C4-2B (cell line): ENCODE measurements around the gene NMNAT2.
"Not testable (repeated sequence)": the region's sequence is repeated elsewhere in the genome, so short reads cannot be mapped to it uniquely, and the experiment has no call there.

Experiments
- H3K27ac ChIP-seq: fragments of 450-650 bp; 2 replicates; pipeline ENCODE4 v1.5.1; 2017
- CTCF ChIP-seq: fragments of 450-650 bp; conservative IDR thresholded peaks from 2 replicates; pipeline ENCODE4 v1.5.1; 2017; ENCODE audit warnings: mild to moderate bottlenecking
- ZFX ChIP-seq: fragments of 450-650 bp; IDR thresholded peaks from 2 replicates; pipeline ENCODE4 v1.6.1; 2017

NMNAT2 gene

DNA sequence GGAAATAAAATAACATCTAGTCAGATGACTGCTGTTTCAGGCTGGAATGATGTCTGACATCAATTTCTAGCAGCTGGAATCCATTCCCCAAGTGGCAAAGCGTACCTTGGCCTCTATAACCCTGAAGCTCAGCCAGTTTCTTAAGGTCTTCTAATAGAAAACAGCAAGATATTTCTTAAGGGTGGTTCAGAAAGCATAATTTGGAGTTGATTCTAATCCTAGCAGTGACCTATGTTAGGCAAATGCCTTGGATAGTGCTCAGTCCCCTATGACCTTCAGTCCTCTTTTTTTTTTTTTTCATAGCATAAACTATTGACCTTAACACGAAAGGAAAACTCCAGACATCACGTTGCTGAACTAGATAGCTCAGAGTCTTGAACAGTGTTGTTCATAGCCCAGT lies 175.6 kb downstream of the NMNAT2 start:
- TF ChIP-seq ZFX = no peak
- no peak for TF ChIP-seq CTCF
- H3K27ac ChIP-seq = no peak overlapping the region

DNA sequence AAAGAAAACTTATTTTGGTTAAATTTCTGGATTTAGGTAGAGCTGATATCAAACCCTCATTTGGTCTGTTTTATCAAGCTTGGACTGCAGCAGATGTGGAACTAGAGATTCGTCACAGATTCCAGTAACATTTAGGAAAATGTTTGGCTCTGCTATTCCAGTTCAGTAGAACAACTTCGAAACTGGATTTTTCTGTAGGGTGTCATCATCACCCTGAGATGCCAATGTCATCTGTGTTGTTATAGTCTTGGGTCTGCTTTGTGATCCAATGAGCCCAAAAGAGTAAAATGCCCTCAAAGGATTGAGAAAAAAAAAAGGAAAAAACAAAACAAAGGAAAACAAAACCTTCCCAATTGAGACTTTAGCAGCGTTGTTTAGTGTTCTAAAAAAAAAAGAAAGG lies 176.7 kb downstream of the NMNAT2 start:
- TF ChIP-seq ZFX (no peak), CTCF (no peak)

GRCh38 chr1:183240853-183241252 lies 177.3 kb downstream of the NMNAT2 start:
- not testable (repeated sequence) for H3K27ac ChIP-seq

More for the DNA sequence above, 176.7 kb downstream of the NMNAT2 start:
- H3K27ac ChIP-seq = no peak overlapping the region

GRCh38 chr1:183240526-183240825 lies 177.7 kb downstream of the NMNAT2 start:
- TF ChIP-seq ZFX (no peak), CTCF (no peak)
- H3K27ac ChIP-seq = no peak overlapping the region

- no peak overlapping the region for H3K27ac ChIP-seq
- TF ChIP-seq CTCF (no peak), ZFX (no peak)
Observed at GRCh38 chr1:183239793-183240525, 178.2 kb downstream of the NMNAT2 start.

- TF ChIP-seq CTCF (no peak), ZFX (no peak)
- H3K27ac ChIP-seq = no peak overlapping the region
Observed at GRCh38 chr1:183239220-183239742, 178.9 kb downstream of the NMNAT2 start.

DNA sequence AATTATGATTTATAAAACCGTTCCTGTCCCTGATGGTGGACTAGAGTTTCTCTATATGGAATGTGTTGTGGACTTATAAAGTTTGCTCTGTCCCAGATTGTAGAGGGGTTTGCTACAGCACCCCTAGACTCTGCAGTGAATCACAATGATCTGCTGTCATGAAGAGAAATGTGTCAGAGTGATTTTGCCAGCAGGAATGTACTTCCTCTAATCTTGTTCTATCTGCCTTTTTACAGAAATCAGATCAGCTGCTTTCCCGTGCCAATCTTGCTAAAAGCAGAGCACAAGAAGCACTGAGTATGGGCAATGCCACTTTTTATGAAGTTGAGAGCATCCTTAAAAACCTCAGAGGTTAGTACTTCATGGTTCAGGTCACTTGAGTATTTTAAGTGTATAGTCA lies 180.1 kb downstream of the NMNAT2 start:
- TF ChIP-seq ZFX = no peak
- TF ChIP-seq CTCF = no peak
- H3K27ac ChIP-seq = no peak overlapping the region

DNA sequence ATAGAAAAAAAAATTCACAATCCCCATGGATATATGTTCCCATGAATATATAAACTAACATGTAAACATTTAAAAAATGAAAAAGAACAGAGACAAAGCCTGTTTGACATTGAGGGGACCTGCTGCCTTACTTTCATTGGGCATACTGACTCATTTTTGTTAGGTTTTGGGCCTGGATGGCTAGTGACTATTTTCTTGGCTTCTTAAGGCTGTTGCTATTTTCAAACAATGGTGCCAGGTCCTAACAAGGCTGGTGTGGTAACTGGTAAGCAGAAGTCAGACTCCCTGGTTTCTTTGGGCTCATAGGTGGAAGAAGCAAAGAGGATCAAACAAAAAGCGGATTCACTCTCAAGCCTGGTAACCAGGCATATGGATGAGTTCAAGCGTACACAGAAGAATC lies 181.1 kb downstream of the NMNAT2 start:
- no peak overlapping the region for H3K27ac ChIP-seq
- TF ChIP-seq ZFX (no peak), CTCF (no peak)
